ENCODE results near the gene ZC3H18.

Gene ZC3H18

GRCh38 chr16:88533381-88533917 lies 36.8 kb upstream of the ZC3H18 start:
- no peak for DNase-seq

DNA sequence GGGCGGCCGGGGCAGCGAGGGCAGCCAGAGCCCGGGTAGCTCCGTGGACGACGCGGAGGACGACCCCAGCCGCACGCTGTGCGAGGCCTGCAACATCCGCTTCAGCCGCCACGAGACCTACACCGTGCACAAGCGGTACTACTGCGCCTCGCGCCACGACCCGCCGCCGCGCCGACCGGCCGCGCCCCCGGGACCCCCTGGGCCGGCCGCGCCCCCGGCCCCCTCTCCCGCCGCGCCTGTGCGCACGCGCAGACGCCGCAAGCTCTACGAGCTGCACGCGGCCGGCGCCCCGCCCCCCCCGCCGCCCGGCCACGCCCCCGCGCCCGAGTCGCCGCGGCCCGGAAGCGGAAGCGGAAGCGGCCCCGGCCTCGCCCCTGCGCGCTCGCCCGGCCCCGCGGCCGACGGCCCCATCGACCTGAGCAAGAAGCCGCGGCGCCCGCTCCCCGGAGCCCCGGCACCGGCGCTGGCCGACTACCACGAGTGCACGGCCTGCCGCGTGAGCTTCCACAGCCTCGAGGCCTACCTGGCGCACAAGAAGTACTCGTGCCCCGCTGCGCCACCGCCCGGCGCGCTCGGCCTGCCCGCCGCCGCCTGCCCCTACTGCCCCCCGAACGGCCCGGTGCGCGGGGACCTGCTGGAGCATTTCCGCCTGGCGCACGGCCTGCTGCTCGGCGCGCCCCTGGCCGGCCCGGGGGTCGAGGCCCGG lies 36.1 kb upstream of the ZC3H18 start:
- DNase-seq: no peak

DNA sequence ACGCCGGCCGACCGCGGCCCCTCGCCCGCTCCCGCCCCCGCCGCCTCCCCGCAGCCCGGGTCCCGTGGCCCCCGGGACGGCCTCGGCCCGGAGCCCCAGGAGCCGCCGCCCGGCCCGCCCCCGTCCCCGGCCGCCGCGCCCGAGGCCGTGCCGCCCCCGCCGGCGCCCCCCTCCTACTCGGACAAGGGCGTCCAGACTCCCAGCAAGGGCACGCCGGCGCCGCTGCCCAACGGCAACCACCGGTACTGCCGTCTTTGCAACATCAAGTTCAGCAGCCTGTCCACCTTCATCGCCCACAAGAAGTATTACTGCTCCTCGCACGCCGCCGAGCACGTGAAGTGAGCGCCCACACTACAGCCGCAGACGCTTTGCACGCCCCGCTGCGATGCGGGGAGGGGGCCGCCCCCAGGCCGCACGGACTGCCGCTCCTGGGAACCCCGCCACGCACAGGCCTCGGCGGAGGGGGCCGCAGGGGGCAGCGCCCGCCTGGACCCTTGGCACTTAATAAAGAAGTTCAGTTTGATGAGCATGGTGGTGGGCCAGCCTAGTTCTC lies 35.5 kb upstream of the ZC3H18 start:
- no peak for DNase-seq

- no peak for DNase-seq
These were observed 34.9 kb upstream of the ZC3H18 start for GRCh38 chr16:88535191-88535856.

DNA sequence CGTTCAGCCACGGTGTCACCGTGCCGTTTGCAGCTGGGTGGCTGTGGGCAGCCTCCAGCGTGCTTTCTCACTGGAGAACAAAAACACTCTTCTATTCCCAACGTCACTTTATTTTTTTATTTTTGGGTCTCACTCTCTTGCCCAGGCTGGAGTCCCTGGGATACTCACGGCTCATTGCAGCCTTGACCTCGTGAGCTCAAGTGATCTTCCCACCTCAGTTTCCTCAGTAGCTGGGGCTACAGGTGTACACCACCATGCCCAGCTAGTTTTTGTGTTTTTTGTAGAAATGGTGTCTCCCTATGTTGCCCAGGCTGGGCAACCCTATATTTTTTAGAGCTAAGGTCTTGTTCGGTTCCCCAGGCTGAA lies 34.4 kb upstream of the ZC3H18 start:
- DNase-seq: no peak

DNA sequence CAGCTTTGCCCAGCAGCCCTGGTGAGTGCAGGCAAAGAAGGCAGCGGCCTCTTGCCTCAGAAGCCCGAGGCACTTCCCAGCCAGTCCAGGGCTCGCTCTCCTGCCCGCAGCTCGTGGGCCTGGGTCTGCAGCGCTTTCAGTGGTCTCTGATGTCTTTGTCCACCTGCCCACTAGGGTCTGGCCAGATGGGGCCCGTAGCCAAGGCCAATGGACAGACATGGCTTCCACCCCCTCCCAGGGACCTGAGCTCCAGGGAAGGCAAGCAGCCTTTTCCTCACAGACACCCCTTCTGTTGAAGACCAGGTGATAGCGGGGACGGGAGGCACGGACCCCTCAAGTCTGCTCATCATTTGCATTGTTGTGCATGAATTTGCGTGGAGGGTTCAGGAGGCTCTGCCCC lies 33.7 kb upstream of the ZC3H18 start:
- DNase-seq: no peak

DNA sequence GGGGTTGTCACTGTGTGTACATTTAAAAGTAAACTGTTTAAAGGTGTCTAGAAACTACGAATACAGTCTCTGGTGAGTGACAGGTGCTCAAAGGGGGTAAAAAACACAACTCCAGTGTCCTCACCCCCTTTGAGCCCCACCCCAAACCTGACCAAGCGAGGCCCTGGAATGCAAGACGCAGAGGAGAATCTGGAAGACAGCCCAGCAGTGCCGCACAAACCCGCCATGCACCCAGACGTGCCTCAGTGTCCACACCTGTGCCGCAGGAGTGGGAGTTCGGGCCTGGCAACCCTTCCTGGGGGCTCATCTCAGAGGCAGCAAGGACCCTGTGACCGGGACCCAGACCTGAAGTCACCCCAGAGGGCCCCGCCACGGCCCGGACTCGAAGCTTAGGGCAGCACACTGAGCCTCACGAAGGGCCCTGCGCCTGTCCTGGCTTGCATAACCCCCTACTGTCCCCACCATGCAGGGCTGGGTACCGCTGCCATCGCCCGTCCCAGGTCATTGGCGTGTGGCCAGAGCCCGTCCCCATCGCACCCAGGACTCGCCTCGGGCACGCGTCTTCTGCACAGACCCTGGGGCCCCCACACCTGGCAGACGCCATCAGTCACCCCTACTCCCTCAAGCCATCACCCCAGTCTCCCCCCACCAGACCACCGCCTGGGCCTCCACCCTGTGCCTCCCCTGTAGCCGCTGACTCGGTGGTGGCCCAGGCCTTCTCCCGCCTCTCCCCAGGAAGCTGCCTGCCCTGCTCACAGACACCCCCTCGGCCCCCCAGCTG lies 33.0 kb upstream of the ZC3H18 start:
- DNase-seq: no peak

DNA sequence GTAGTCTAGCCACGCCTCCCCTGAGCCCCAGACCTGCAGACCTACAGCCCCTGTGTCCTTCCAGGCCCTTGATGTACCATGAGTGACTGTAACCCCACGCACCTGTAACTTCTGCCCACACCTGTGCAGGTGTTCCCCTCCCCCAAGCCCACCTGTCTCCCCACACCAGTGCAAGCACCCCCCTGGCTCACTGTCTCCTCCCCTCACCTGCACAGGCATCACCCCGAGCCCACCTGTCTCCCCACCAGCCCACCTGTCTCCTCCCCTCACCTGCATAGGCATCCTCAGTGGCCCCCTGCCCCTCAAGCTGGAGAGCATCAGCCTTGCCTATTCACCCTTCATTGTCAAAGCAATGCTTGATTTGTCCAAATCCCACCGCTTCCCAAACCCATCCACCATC lies 32.3 kb upstream of the ZC3H18 start:
- no peak for DNase-seq

DNA sequence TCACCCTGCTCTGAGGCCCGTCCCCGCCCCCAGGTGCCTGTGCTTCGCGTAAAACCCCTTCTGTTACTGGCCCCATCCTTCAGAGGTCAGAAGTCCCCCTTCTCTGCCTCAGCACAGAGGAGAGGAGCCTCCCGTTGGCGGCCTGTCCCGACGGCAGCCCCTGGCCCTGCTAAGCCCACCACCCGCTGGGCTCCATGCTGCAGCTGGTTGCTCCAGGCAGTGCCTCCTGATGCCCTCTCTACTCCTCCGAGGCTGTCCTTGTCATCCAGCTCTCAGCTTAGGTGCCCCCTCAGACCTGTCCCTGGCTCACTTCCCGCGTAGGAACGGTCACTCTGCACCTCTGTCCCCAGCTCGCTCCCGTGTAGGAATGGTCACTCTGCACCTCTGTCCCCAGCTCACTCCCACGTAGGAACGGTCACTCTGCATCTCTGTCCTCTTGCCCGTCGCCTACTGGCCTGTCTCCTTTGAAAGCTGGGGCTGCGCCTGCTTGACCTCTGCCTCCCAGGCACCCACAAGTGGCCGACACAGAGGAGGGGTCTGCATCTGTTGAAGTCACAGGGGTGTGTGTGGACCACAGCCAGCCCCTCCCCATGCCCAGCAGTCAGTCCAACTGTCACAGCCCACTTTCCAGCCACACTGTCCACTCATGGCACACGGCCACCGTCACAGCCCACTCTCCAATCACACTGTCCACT lies 31.7 kb upstream of the ZC3H18 start:
- DNase-seq: no peak

DNA sequence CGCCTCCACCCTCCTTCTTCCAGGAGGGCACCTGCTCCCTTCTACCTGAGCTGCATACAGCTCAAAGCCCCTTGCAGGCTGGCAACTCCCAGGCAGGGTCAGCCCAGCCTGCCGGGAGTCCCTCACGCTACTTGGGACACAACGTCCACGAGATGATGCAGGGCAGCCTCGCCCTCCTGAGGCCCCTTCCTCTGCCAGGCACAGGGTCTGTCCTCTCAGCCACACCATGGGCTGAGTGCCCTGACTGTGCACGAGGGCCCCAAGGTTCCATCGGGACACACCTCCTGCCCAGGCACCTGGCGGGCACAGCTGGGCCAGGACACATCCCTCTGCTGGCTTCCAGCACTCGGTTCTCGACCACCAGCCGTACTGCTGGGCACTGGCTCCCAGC lies 30.9 kb upstream of the ZC3H18 start:
- DNase-seq: no peak

DNA sequence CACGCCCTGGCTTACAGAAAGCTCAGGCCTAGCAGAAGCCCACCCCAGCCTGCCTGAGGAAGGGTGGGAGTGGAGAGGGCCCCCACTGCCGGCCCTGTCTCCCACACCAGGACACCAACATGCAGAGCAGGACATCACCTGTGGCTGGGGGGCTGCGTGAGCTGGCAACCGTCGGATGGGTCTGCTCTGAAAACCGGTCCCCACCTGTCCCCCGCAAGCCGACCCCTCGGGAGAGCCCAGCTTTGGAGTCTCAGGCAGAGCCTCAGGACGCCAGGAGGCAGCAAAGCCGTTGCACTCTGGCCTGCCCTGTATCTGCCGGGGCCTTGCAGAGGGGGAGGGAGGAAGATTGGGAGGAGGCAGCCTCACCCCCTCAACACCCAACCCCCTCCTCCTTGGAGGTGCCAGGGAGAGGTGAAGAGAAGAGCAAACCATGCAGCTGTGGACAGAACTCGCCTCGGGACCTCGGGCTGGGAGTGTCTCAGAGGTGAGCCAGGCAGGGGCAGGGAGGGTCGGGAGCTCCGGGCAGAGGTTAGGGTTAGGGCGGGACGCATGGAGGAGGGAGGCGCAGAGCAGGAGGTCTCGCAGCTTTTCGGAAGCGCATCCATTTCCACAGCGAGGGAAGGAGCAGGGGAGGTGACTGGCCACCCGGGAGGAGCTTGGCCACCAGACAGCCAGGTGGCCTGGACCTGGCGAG lies 30.4 kb upstream of the ZC3H18 start:
- no peak for DNase-seq

DNA sequence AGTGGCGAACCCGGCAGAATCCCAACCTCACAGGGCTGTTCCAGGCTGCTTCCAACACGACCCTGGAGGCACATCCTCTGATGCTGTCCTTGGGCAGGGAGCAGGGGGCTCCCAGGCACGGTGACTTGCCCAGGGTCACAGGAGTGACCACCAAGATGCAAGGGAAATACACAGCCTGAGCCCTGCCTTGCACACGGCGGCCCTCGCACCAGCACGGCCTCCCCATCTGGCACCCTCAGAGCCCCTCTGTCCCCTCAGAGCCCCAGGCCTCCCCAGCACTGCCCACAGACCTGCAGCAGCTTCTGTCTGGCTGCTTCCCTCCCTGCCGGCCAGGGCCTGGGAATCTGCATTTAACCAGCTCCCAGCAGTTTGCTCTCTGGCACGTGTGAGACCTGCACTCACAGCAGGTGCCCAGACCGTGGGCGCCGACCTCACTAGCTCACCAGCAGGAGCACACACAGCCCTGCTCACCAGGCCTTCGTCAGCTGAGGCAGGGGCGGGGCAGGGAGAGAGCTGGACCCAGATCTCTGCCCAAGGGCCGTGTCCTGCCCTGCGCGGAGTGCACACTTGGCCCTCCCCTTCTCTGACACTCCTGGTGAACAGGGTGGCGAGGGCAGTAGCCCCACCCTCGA lies 29.7 kb upstream of the ZC3H18 start:
- DNase-seq: no peak

- no peak for DNase-seq
These were observed 28.2 kb upstream of the ZC3H18 start for GRCh38 chr16:88541831-88542616.

- no peak for DNase-seq
These were observed 26.9 kb upstream of the ZC3H18 start for GRCh38 chr16:88543230-88543813.

DNA sequence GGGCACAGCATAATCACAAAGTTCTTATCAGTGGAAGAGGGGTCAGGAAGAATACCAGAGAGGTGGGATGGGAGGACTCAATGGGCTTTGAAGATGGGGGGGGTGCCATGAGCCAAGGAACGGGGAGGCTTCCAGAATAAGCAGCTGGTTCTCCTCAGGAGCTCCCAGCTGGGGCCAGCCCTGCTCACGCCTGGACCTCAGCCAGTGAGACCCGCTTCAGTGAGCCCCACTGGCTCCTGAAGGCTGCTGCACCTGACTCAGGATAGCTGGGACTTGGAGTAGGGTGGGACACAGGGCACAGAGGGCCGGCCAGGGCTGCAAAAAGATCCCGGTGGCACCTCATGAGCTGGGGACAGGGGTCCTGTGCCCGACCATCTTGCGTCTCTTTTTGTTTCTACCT lies 24.4 kb upstream of the ZC3H18 start:
- no peak for DNase-seq

DNA sequence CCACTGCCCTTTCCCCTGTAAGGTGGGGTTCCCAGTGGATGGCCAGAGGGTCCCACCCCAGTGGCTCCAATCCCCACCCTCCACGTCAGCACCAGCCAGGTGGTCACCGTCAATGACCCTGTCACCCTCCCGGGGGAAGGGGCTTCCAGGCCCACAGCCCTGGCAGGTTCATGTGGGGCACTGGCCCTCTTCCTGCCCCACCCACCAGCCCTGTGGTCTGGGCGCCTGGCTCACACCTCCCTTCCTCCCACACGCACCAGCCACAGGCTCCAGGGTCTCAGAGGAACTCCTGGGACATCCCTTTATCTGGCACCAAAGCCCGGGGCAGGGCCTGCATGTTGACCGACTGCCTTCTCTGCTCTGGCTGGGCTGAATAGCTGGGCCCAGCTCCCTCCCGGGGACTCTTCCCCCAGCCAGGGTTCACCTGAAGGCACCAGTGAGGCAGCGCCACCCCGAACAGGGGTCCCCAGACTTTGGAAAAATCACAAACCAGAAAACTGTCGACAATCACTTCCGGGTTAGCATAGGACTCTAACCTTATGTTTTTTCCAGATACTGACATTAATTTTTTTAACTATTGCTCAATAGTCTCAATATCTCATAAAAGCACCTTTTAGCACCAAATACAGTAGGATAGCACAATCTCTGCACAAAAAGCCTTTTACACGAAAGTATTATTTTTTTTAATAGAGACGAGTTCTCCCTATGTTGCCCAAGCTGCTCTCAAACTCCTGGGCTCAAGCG lies 21.9 kb upstream of the ZC3H18 start:
- no peak for DNase-seq

GRCh38 chr16:88548985-88549384 lies 21.2 kb upstream of the ZC3H18 start:
- DNase-seq: no peak

DNA sequence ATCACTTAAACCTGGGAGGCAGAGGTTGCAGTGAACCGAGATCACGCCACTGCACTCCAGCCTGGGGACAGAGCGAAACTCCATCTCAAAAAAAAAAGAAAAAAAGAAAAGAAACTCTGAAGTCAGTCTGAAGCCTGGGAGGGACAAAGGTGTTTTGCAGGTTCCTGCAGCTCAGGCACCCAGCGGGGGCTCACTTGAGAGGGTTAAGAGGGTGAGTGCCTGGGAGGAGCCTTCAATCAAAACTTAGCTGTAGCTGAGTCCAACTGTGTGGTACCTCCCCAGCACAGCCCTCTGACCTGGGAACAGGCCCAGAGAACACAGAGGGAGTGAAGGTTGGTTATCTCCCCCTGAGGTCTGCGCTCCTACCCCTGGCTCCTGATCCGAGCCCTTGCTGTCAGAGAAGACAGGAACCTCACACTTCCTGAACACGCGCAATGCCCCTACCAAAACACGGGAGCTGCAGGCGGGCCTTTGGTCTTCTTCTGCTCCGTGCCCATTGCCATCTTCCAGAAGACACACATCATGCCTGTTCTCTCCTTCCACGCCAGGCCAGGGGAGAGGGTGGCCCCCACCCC lies 20.4 kb upstream of the ZC3H18 start:
- DNase-seq: no peak

DNA sequence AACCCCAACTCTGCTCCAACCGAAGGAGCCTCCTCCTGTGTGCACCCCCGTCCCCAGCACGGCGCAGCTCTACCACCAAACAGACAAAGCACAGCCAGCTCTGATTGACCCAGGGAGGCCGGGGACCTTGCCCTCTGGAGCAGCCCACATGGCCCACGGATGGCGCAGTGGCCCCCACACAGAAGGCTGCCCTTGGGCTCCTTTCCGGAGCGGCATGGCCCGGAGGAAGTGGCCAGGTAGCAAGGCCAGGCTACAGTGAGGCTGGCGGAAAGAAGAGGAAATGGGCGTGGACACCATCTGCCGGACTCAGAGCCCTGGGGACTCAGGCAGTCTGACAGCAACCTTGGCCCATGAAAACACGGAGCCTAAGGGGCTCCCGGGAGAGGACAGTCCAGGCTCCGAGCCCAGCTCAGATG lies 19.9 kb upstream of the ZC3H18 start:
- no peak for DNase-seq
